Measurements from ENCODE around the gene LMAN1L. TPM values are rescaled to one million over a fixed set of nuclear protein-coding genes. Genes with fewer than 3 reads are reported as not detected.
"Not testable (repeated sequence)": the region's sequence is repeated elsewhere in the genome, so short reads cannot be mapped to it uniquely, and the experiment has no call there.

The LMAN1L gene
- total RNA-seq, 1 experiment from 2014 or later, result 0.23 TPM

- H3K36me3 Mint-ChIP-seq (ENCODE audit: insufficient read depth, unreplicated experiment), result no peaks in the 10 kb centered on the region
- H3K27me3 Mint-ChIP-seq (ENCODE audit: insufficient read depth, unreplicated experiment), result no peaks in the 10 kb centered on the region
- peak overlapping the region; percentile 85 for H3K27ac Mint-ChIP-seq (ENCODE audit: low read depth, unreplicated experiment)
- no peaks in the 10 kb centered on the region for H3K9me3 Mint-ChIP-seq (ENCODE audit: unreplicated experiment)
- POLR2A ChIA-PET, result interaction anchor here (0.6 to 4.3 kb wide), 15 partner anchors 8 to 667 kb away, joined by 3 to 33 read pairs (median 4); partner anchors contain the start of genes FAM219B and SIN3A
- peak overlapping the region; percentile 92 for H3K4me3 Mint-ChIP-seq (ENCODE audit: unreplicated experiment)
- H3K4me1 Mint-ChIP-seq (ENCODE audit: insufficient read depth, unreplicated experiment), result peaks cover 34% of the 10 kb centered on the region
- BruUV-seq (replicated peaks), result no TSS peak
- DNase-seq (ENCODE audit: unreplicated experiment), result no peak
- TF ChIP-seq CTCF (IDR thresholded peaks at IDR 0.05; ENCODE audit: unreplicated experiment), result no peak
- intact Hi-C loops (cut with micrococcal nuclease), result loop anchor here (10.0 kb wide), 1 partner anchor 421 kb away; the partner anchor contains the start of gene C15orf39
- CTCF ChIA-PET, result interaction anchor here (0.6 to 3.9 kb wide), 12 partner anchors 9 to 408 kb away, joined by 3 to 26 read pairs (median 4); no protein-coding TSS in a partner anchor
Observed at GRCh38 chr15:74783808-74784175, 28.8 kb upstream of the LMAN1L start.

GRCh38 chr15:74784426-74785193, 28.0 kb upstream of the LMAN1L start:
- DNase-seq (ENCODE audit: unreplicated experiment), result no peak
- no TSS peak for BruUV-seq (replicated peaks)
- no peak overlapping the region for H3K27ac Mint-ChIP-seq (ENCODE audit: low read depth, unreplicated experiment)
- no peaks in the 10 kb centered on the region for H3K9me3 Mint-ChIP-seq (ENCODE audit: unreplicated experiment)
- no peak for TF ChIP-seq CTCF (IDR thresholded peaks at IDR 0.05; ENCODE audit: unreplicated experiment)
- peak overlapping the region; percentile 92 for H3K4me3 Mint-ChIP-seq (ENCODE audit: unreplicated experiment)
- POLR2A ChIA-PET, result interaction anchor here (0.7 to 2.0 kb wide), 5 partner anchors 13 to 165 kb away, joined by 3 to 10 read pairs (median 5); partner anchors contain the start of gene FAM219B
- H3K36me3 Mint-ChIP-seq (ENCODE audit: insufficient read depth, unreplicated experiment), result no peaks in the 10 kb centered on the region
- peaks cover 40% of the 10 kb centered on the region for H3K4me1 Mint-ChIP-seq (ENCODE audit: insufficient read depth, unreplicated experiment)
- intact Hi-C loops (cut with micrococcal nuclease), result loop anchor here (10.0 kb wide), 1 partner anchor 420 kb away; the partner anchor contains the start of gene C15orf39
- CTCF ChIA-PET, result interaction anchor here (0.6 to 3.3 kb wide), 10 partner anchors 9 to 167 kb away, joined by 3 to 26 read pairs (median 4); no protein-coding TSS in a partner anchor
- no peaks in the 10 kb centered on the region for H3K27me3 Mint-ChIP-seq (ENCODE audit: insufficient read depth, unreplicated experiment)

- intact Hi-C loops (cut with micrococcal nuclease), result loop anchor here (10.0 kb wide), 1 partner anchor 419 kb away; the partner anchor contains the start of gene C15orf39
- DNase-seq (ENCODE audit: unreplicated experiment), result no peak
- ChIA-PET POLR2A (interaction anchor here (0.7 to 1.6 kb wide), 2 partner anchors 119 to 164 kb away, joined by 3 read pairs; no protein-coding TSS in a partner anchor), CTCF (interaction anchor here (0.6 to 4.1 kb wide), 11 partner anchors 8 to 153 kb away, joined by 3 to 27 read pairs (median 3); no protein-coding TSS in a partner anchor)
- Mint-ChIP-seq H3K9me3 (ENCODE audit: unreplicated experiment) (no peaks in the 10 kb centered on the region), H3K27ac (ENCODE audit: low read depth, unreplicated experiment) (peak overlapping the region; percentile 20), H3K36me3 (ENCODE audit: insufficient read depth, unreplicated experiment) (no peaks in the 10 kb centered on the region), H3K27me3 (ENCODE audit: insufficient read depth, unreplicated experiment) (no peaks in the 10 kb centered on the region), H3K4me1 (ENCODE audit: insufficient read depth, unreplicated experiment) (peaks cover 44% of the 10 kb centered on the region), H3K4me3 (ENCODE audit: unreplicated experiment) (peak overlapping the region; percentile 11)
- no TSS peak for BruUV-seq (replicated peaks)
- no peak for TF ChIP-seq CTCF (IDR thresholded peaks at IDR 0.05; ENCODE audit: unreplicated experiment)
Observed at GRCh38 chr15:74785194-74786032, 27.2 kb upstream of the LMAN1L start.

GRCh38 chr15:74786081-74786480, 26.6 kb upstream of the LMAN1L start:
- not testable (repeated sequence) for DNase-seq (ENCODE audit: unreplicated experiment); H3K9me3 Mint-ChIP-seq (ENCODE audit: unreplicated experiment); H3K27ac Mint-ChIP-seq (ENCODE audit: low read depth, unreplicated experiment); BruUV-seq (replicated peaks); H3K36me3 Mint-ChIP-seq (ENCODE audit: insufficient read depth, unreplicated experiment); H3K27me3 Mint-ChIP-seq (ENCODE audit: insufficient read depth, unreplicated experiment); H3K4me3 Mint-ChIP-seq (ENCODE audit: unreplicated experiment)
- intact Hi-C loops (cut with micrococcal nuclease), result loop anchor here (10.0 kb wide), 1 partner anchor 419 kb away; the partner anchor contains the start of gene C15orf39
- ChIA-PET CTCF (interaction anchor here (0.6 to 4.1 kb wide), 4 partner anchors 13 to 126 kb away, joined by 3 to 27 read pairs (median 4); no protein-coding TSS in a partner anchor), POLR2A (interaction anchor here (1.4 kb wide), 1 partner anchor 9 kb away, joined by 3 read pairs; no protein-coding TSS in a partner anchor)
- peaks cover 46% of the 10 kb centered on the region for H3K4me1 Mint-ChIP-seq (ENCODE audit: insufficient read depth, unreplicated experiment)

All from MCF 10A (cell line).